Esophagus muscularis mucosa (tissue), 4 donors: Measurements from ENCODE around the gene ZDHHC8. TPM values are rescaled to one million over a fixed set of nuclear protein-coding genes. Genes with fewer than 3 reads are reported as not detected.

ENCODE experiments used
- DNase-seq: peaks from one replicate; pipeline ENCODE4 v3.0.0-alpha.2; 2017; ENCODE audit errors: extremely low spot score
- H3K27ac ChIP-seq, 4 donors: fragments of 200-600 bp; sonication (generic); replicated peaks in 1 of 4; 1 replicate in 3 of 4; 2 replicates in 1 of 4; pipeline ENCODE4 v1.5.1; 2016 to 2019; ENCODE audit warnings: mild to moderate bottlenecking in 1 of 4
- H3K27me3 ChIP-seq, 4 donors: fragments of 200-600 bp; sonication (generic); one replicate each; pipeline versions ENCODE4 v1.5.1 to v1.6.0; 2016 to 2019
- H3K36me3 ChIP-seq, 4 donors: fragments of 200-600 bp; sonication (generic); one replicate each; pipeline ENCODE4 v1.5.1; 2016 to 2019
- H3K4me1 ChIP-seq, 4 donors: fragments of 200-600 bp; sonication (generic); one replicate each; pipeline ENCODE4 v1.5.1; 2016 to 2019
- H3K4me3 ChIP-seq, 4 donors: fragments of 200-600 bp; sonication (generic); 1 replicate in 2 of 4; 2 replicates in 2 of 4; pipeline ENCODE4 v1.5.1; 2016 to 2019; ENCODE audit warnings: mild to moderate bottlenecking in 4 of 4, moderate library complexity in 1 of 4
- H3K9me3 ChIP-seq, 4 donors: fragments of 200-600 bp; sonication (generic); 1 replicate in 3 of 4; 2 replicates in 1 of 4; pipeline ENCODE4 v1.5.1; 2016 to 2019
- EP300 ChIP-seq: sonication (generic); formaldehyde crosslinking; IDR thresholded peaks from one replicate; pipeline ENCODE4 v1.6.1; 2017; ENCODE audit warnings: antibody characterized with exemption
- POLR2A ChIP-seq: fragments of 450-650 bp; IDR thresholded peaks from one replicate; pipeline ENCODE4 v1.6.1; 2017; ENCODE audit warnings: antibody characterized with exemption, moderate library complexity, mild to moderate bottlenecking, low read depth
- POLR2AphosphoS5 ChIP-seq, 2 donors: sonication (generic); formaldehyde crosslinking; IDR thresholded peaks; one replicate each; pipeline ENCODE4 v1.6.1; 2017; ENCODE audit warnings: antibody characterized with exemption in 2 of 2
- WGBS: methylation state at CpG from one replicate; pipeline ENCODE4 v1.1.5; 2018; 5-methylcytosine and 5-hydroxymethylcytosine counted together
- intact Hi-C: fragments of 100-400 bp; cut with DNase I; formaldehyde crosslinking; loops from one replicate; pipeline ENCODE4 v1.15.1; 2023
- total RNA-seq, 4 donors: library from RNA; depleted of rRNA; stranded (reverse); fragments of >200 nt; gene quantifications; one replicate each; pipeline versions ENCODE4 v1.1.0 to v1.2.1, GENCODE V29; 2016
- TF ChIP-seq, protein P1 (sequence below), 3 experiments: fragments of 200-600 bp in 2 of 3; fragments of 450-650 bp in 1 of 3; sonication (generic) in 2 of 3; IDR thresholded peaks; one replicate each; pipeline ENCODE4 v1.5.1; 2017 to 2019; ENCODE audit warnings: antibody characterized with exemption in 3 of 3, mild to moderate bottlenecking in 2 of 3, moderate library complexity in 1 of 3

Gene ZDHHC8
- total RNA-seq, 4 donors from 2014 or later = 11.8 to 33.2 (median 23.8) TPM

DNA sequence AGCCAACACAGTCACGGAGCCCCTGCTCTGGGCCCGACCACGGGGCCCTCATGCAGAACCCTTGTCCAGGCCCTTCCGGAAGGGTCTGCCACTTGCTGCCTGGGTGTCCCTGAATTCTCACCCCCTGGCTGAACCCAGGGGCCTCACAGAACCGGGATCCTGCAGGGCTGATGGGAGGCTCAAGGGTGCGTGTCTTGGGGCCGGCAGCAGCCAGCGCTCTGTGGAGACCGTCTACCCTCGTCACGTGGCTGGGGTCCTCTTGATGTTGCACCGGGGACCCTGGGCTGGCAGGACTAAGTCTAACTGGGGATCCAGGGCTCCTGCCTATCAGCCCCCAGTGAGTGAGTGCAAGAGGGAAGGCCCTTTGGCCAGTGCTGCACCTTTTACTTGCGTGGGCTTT lies 38.6 kb downstream of the ZDHHC8 start:
- TF ChIP-seq EP300 (no peak), POLR2A (no peak), POLR2AphosphoS5 (IDR thresholded peaks at IDR 0.05) (no peak)
- no peaks in the 10 kb centered on the region for H3K4me1 ChIP-seq
- H3K9me3 ChIP-seq = no peaks in the 10 kb centered on the region
- no peak overlapping the region for H3K27ac ChIP-seq
- no peak for DNase-seq
- H3K4me3 ChIP-seq = no peak overlapping the region
- H3K27me3 ChIP-seq = peaks cover 0 to 6% (median 0%) of the 10 kb centered on the region in 4 donors
- intact Hi-C loops = no loop called here
- no peaks in the 10 kb centered on the region for H3K36me3 ChIP-seq
- WGBS = 92% methylated on average over 9 of the region's 13 CpGs

DNA sequence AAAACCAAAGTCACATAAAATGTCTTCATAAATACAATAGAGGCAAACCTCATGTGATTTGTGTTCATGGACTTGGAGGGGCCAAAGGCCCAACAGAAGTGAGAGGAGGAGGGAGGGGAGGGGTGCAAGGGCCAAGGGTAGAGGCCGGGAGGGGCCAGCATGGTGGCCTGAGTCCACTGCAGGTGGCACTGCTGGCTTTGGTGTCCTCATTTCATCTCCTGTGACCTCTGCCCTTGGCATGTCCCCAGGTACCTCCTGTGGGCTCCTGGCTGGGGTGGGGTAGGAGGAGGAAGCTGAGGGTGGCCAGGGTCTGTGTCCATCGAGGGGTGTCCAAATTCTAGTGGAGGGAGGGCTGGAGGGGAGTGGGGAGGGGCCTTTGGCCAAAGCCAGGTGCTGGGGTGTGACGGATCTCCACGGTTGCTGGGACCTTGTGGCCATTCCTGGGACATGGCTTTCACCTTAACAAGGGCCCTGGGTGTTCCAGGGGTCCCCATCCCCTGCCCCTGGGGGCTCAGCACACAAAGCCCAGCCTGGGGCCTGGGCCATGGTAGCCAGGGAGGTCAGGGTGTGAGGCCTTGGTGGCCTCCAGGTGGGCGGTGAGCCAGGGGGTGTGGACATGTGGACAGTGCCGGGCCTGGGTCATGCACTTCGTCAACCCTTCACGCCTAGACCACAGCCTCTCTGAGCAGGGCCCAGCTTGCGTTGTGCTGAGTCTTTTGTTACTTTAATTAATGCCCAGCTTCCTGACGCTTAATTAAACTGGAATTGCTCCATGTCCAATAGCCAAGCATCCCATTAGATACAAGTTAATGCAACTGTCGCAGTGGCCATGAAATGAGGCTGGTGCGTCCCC lies 39.9 kb downstream of the ZDHHC8 start:
- H3K27me3 ChIP-seq = peaks cover 0 to 6% (median 0%) of the 10 kb centered on the region in 4 donors
- TF ChIP-seq, protein P1, sequence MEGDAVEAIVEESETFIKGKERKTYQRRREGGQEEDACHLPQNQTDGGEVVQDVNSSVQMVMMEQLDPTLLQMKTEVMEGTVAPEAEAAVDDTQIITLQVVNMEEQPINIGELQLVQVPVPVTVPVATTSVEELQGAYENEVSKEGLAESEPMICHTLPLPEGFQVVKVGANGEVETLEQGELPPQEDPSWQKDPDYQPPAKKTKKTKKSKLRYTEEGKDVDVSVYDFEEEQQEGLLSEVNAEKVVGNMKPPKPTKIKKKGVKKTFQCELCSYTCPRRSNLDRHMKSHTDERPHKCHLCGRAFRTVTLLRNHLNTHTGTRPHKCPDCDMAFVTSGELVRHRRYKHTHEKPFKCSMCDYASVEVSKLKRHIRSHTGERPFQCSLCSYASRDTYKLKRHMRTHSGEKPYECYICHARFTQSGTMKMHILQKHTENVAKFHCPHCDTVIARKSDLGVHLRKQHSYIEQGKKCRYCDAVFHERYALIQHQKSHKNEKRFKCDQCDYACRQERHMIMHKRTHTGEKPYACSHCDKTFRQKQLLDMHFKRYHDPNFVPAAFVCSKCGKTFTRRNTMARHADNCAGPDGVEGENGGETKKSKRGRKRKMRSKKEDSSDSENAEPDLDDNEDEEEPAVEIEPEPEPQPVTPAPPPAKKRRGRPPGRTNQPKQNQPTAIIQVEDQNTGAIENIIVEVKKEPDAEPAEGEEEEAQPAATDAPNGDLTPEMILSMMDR (IDR thresholded peaks at IDR 0.05) = no peak
- TF ChIP-seq EP300 = no peak
- H3K4me1 ChIP-seq = no peaks in the 10 kb centered on the region
- no peak overlapping the region for H3K27ac ChIP-seq
- H3K4me3 ChIP-seq = no peak overlapping the region
- no peak for DNase-seq
- no peaks in the 10 kb centered on the region for H3K36me3 ChIP-seq
- 90% methylated on average over 9 of the region's 12 CpGs for WGBS
- H3K9me3 ChIP-seq = no peaks in the 10 kb centered on the region
- intact Hi-C loops = no loop called here

DNA sequence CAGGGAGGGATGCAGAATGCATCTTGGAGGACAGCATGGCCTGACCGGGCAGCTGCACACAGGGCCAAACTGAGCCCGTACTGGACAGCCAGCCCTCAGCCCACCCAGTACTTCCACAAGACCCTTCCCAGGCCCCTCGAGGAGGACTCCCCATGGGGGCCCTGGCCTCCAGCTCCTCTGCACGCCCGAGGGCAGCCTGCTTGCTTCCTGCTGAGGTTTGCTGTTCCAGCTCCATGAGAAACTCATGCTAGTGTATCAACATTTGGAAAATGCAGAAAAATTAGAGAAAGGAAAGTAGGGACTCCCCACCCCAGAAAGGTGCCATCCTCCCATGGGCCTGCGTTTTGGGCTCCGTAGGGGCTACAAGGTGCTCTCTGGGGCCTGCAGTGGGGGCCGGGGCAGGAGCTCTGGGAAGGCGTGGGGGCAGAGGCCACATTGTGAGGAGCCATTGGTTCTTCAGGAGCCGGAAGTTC lies 40.6 kb downstream of the ZDHHC8 start:
- DNase-seq = no peak
- H3K4me1 ChIP-seq = no peaks in the 10 kb centered on the region
- 83% methylated on average over 10 of the region's 10 CpGs for WGBS
- H3K36me3 ChIP-seq = no peaks in the 10 kb centered on the region
- no peak overlapping the region for H3K4me3 ChIP-seq
- H3K9me3 ChIP-seq = no peaks in the 10 kb centered on the region
- TF ChIP-seq POLR2AphosphoS5 (IDR thresholded peaks at IDR 0.05) = no peak
- no peak for TF ChIP-seq POLR2A
- TF ChIP-seq, protein P1 (IDR thresholded peaks at IDR 0.05) = no peak
- no peak for TF ChIP-seq EP300
- H3K27ac ChIP-seq = no peak overlapping the region
- peaks cover 0 to 6% (median 0%) of the 10 kb centered on the region in 4 donors for H3K27me3 ChIP-seq
- intact Hi-C loops = no loop called here

DNA sequence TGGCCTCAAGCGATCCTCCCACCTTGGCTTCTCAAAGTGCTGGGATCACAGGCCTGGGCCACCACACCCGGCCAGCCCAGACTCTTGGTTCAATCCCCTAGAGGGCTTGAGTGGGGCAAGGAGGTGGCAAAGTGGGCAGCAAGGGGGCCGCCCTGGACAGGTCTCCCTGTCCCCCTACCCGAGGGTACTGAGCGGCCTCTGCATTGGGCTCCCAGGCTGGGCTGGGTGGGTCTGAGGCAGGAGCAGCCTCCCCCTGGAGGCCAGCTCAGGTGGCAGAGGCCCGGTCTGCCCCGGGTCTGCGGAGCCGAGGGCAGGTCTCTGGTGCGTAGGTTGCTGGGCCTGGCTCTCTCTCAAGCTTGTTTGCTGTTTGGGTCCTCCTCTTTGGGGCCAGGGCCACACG lies 41.6 kb downstream of the ZDHHC8 start:
- intact Hi-C loops = no loop called here
- no peak for DNase-seq
- H3K4me3 ChIP-seq = no peak overlapping the region

DNA sequence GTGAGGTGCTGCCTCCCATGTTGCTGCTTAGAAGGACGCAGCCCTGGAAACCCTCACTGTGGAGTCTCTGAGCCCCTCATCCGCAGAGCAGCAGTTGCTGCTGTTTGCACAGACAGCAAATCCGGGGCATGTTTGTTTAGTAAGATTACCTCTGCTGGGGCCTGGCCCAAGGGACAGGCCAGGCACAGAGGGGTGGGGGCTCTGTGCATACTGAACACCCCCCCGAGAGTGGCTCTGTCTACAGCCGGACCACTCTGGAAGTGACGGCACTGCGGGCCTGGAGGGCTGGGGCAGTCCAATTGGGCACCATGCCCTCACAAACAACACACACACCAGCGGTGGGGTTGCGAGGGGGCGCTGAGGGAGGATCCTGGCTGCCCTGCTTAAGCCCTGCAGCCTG lies 42.2 kb downstream of the ZDHHC8 start:
- TF ChIP-seq POLR2AphosphoS5 (IDR thresholded peaks at IDR 0.05) (no peak), POLR2A (no peak)
- TF ChIP-seq, protein P1 (IDR thresholded peaks at IDR 0.05) = no peak
- peaks cover 0 to 6% (median 0%) of the 10 kb centered on the region in 4 donors for H3K27me3 ChIP-seq
- 84% methylated on average over 6 of the region's 10 CpGs for WGBS
- H3K4me3 ChIP-seq = no peak overlapping the region
- DNase-seq = no peak
- no peaks in the 10 kb centered on the region for H3K36me3 ChIP-seq
- H3K27ac ChIP-seq = no peak overlapping the region
- no peaks in the 10 kb centered on the region for H3K4me1 ChIP-seq
- intact Hi-C loops = no loop called here
- no peaks in the 10 kb centered on the region for H3K9me3 ChIP-seq

More for the DNA sequence above, 41.6 kb downstream of the ZDHHC8 start:
- Histone ChIP-seq H3K27ac (no peak overlapping the region), H3K36me3 (no peaks in the 10 kb centered on the region), H3K27me3 (peaks cover 0 to 6% (median 0%) of the 10 kb centered on the region in 4 donors), H3K9me3 (no peaks in the 10 kb centered on the region), H3K4me1 (no peaks in the 10 kb centered on the region)
- 90% methylated on average over 5 of the region's 11 CpGs for WGBS
- TF ChIP-seq, protein P1 (IDR thresholded peaks at IDR 0.05) = no peak
- TF ChIP-seq POLR2AphosphoS5 (IDR thresholded peaks at IDR 0.05) (no peak), EP300 (no peak), POLR2A (no peak)
